AML-193 (cell line): ENCODE measurements around the gene NDUFS7.

Source experiments
- DNase-seq, 2 experiments: peaks; one replicate each; lab custom pipeline; 2025; lab: John Stamatoyannopoulos, UW

Gene NDUFS7

GRCh38 chr19:1383312-1384084, at the start of gene NDUFS7:
Gene NDUFS7 (plus strand): TSS chr19:1383907. CDS start chr19:1383927, 20 bp downstream.
- peak; percentile 73 to 79 for DNase-seq

- no peak for DNase-seq
Observed at GRCh38 chr19:1336079-1336684, 47.5 kb upstream of the NDUFS7 start.

- no peak for DNase-seq
Observed at GRCh38 chr19:1340681-1341469, 42.8 kb upstream of the NDUFS7 start.

DNA sequence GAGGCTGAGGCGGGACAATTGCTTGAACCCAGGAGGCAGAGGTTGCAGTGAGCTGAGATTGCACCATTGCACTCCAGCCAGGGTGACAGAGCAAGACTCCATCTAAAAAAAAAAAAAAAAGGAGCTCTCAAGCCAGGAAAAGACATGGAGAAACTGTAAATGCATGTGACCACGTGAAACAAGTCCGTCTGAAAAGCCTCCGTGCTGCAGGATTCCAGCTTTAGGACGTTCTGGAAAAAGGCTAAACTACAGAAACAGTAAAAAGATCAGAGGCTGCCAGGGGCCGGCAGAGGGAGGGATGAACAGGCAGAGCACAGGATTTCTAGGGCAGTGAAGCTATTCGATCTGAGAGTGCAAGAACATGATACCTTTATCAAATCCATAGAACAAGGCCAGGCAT, 40.7 kb upstream of the NDUFS7 start:
- no peak for DNase-seq

- no peak for DNase-seq
Observed at GRCh38 chr19:1349211-1349610, 34.5 kb upstream of the NDUFS7 start.

DNA sequence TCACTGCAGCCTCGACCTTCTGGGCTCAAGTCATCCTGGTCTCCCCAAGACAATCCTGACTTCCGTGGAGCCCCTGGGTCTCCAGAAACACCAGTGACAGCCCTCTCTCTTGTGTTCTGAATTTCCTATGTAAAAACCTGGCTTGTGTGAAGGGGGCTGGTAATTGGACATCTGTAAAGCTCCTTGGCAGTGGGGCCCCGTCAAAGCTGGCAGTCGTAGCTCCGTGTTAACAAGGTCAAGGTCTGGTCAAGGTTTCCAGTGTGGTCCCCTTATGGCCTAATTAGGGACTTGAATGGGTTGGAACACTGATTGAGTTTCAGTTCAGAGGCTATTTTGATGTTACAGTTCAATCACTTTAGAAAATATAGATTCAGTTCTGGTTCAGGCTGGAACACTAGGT, 32.8 kb upstream of the NDUFS7 start:
- no peak for DNase-seq

DNA sequence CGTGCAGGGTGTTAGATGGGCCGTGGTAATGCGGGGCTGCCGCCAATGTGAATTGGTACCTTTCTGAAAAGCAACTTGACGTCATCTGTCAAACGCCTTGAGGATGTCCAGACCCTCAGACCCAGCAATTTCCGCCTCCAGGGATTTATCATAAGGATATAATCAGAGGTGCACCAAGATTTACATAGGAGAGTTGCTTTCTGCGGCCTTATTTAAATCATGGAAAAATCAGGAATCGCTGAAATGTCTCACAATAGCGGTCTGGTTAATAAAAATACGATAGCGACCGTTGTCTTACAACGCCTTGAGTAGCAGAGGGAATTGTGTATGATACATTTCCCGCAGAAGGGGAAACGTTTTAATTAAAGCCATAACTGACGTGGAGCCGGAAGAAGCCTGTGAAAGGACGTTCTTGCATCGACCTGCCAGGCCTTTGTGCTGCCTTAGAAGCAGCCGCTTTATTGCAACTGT, 32.3 kb upstream of the NDUFS7 start:
- DNase-seq = no peak

GRCh38 chr19:1353144-1353543, 30.6 kb upstream of the NDUFS7 start:
- DNase-seq = no peak

- no peak for DNase-seq
Observed at GRCh38 chr19:1354970-1355567, 28.6 kb upstream of the NDUFS7 start.

- DNase-seq = peak in 1 of 2 experiments; percentile 19
Observed at GRCh38 chr19:1355568-1356507, 27.9 kb upstream of the NDUFS7 start.

DNA sequence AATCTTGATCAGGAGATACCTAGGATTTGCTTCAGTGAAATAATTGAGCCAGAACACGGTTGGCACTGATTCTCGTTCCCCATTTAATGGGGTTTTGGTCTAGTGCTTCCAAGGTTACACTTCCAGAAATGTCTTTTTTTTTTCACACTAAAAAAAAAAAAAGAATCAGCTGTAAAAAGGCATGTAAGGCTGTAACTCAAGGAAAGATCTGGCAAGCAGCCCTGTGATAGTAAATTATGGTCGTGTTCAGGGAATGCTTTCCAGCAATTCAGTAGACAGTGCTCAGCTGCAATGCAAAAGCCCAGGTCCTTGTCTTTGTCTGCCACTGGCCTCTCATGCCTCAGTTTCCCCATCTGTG, 27.2 kb upstream of the NDUFS7 start:
- DNase-seq = no peak

DNA sequence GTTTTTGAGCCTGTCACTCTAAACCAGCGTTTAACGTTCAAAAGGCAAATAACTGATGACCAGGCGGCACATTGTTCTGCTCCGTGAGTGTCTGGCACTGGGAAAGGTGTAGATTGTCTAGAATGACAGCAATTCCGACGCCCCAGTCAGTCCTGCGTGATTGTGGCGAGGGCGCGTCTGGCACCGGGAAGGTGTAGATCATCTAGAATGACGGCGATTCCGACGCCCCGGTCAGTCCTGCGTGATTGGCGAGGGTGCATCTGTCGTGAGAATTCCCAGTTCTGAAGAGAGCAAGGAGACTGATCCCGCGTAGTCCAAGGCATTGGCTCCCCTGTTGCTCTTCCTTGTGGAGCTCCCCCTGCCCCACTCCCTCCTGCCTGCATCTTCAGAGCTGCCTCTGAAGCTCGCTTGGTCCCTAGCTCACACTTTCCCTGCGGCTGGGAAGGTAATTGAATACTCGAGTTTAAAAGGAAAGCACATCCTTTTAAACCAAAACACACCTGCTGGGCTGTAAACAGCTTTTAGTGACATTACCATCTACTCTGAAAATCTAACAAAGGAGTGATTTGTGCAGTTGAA, 26.1 kb upstream of the NDUFS7 start:
- DNase-seq = no peak

DNA sequence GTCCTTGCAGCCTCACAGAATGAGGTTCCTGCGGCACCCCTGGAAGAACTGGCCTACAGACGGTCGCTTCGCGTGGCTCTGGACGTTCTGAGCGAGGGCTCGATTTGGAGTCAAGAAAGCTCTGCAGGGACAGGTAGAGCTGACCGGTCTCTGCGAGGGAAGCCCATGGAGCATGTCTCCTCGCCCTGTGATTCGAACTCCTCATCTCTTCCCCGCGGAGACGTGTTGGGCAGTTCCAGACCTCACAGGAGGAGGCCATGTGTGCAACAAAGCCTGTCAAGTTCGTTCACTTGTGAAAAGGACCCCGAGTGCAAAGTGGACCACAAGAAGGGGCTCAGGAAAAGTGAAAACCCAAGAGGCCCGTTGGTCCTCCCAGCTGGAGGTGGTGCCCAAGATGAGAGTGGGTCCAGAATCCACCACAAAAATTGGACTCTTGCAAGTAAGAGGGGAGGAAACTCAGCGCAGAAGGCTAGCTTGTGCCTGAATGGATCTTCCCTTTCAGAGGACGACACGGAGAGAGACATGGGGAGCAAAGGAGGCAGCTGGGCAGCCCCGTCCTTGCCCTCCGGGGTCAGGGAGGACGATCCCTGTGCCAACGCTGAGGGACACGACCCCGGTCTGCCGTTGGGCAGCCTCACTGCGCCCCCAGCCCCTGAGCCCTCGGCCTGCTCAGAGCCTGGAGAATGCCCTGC, 23.4 kb upstream of the NDUFS7 start:
- DNase-seq = no peak

GRCh38 chr19:1360818-1361461, 22.8 kb upstream of the NDUFS7 start:
- DNase-seq = peak; percentile 13 to 21

- no peak for DNase-seq
Observed at GRCh38 chr19:1361601-1362386, 21.9 kb upstream of the NDUFS7 start.

DNA sequence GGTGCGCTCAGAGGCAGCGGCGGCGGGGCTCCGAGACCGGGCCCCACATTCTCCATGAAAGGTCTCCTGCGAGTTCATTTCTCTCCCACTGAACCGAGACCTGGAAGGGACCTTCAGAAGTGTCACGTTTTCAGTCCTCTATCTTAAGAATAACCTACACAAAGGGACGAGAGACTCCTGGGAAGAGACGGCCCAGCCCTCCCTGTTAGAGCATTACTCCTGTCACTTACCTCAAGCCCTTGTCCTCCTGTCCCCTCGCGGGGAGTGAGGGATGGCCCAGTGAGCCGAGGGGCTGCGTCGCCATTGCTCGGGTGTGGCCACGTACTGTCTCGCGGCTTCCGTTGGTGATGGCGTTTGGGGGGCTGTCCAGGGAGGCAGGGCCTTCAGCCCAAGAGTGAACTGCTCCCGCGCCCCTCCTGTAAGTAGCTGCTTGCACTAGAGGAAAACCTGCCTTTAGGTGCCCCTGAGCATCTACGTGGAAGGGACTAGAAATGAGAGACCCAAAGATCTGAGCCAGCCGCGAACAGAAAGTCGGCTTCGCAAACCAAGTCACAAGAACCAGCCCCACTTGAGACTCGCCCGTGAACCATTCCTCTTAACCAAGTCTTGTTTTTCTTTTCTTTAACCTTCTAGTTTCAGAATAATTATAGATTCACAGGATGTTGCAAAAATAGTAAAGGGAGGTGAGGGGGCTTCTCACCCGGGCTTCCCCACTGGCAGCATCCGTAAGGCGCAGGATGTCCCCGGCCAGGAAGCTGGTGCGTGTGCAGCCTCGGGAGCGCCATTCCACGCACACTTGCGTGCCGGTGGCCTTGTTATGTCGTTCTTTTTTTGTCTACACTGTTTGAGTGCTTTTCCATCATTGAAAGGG, 21.1 kb upstream of the NDUFS7 start:
- no peak for DNase-seq

DNA sequence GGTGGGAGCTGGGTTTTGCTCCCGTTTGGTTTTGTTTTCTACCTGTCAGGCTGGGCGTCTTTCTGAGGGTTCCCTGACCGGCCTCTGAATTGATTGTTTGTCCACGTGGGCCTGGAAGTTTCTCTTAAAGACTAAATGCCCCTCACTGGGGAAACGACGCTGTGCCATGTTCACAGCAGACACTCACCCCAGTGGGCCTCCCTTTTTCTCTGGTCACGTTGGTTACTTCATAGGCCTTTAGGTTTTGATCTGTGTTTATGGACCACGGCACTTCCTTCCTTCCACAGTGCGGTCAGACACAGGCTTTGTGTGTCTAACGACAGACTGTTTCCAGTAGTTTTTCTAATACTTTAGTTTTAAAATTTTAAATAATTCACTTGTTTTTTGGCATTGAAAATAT, 20.1 kb upstream of the NDUFS7 start:
- DNase-seq = peak; percentile 47 to 58
